CD4-positive, alpha-beta T cell treated with Interleukin-17A for 1 hour (primary cell): ENCODE measurements around the gene FAM114A1.
"Not testable (repeated sequence)": the region's sequence is repeated elsewhere in the genome, so short reads cannot be mapped to it uniquely, and the experiment has no call there.

Source experiments
- DNase-seq: peaks from one replicate; pipeline ENCODE4 v3.0.0-alpha.2; 2020

Gene FAM114A1

DNA sequence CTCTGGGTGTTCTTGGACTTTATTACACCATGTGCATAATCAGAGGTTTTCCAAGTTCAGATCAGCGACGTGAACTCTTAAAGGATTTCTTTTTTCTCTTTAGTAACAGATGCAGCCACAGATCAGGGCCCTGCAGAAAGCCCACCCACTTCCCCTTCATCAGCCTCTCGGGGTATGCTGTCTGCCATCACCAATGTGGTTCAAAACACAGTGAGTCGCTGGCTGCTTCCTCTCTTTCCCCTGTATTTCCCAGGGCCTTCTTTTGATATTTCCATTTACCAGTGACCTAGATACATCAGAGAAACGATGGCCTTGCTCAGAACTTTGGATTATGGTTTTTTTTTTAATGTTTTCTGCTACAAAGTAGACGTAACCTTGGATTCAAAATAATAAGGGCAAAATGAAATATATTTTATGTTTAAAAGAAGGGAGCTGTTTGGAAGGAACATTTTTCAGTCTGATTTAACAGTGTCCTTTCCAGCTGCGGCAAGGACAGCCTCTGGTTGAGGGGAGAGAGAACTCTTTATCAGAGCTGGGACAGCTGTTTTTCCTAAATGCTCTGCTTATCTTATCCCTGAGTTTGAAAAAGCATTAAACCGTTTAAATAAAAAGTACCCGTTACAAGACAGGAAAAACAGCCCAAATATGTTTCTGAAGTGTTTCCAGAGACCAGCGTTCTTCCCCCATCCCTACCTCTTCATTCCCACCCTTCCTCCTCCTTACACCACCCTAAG is 38.2 kb downstream of the FAM114A1 start:
- no peak for DNase-seq

DNA sequence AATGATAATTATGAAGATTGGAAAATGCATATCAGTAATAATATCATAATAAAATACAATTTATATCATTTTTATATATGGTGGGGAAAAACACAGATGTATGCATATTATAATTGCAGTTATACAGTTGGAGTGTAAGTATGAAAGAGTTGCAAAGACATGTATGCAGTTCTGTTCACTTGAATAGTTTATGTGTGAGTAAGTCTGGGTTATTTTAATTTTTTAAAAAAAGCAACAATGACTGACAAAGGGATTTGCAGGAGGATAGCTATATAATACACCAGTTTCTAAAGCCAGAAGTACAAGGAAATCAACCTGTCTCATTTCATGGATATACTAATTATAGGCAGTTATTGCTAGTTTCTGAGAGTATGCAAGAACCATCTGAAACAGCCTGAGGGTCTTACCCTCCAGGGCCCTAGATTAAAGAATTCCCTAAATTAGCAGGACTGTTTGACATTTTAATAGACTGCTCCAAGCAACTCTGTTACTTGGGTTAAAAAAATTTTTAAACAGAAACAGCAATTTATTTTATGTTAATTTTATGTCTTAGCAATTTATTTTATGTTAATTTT is 40.2 kb downstream of the FAM114A1 start:
- DNase-seq, result no peak

DNA sequence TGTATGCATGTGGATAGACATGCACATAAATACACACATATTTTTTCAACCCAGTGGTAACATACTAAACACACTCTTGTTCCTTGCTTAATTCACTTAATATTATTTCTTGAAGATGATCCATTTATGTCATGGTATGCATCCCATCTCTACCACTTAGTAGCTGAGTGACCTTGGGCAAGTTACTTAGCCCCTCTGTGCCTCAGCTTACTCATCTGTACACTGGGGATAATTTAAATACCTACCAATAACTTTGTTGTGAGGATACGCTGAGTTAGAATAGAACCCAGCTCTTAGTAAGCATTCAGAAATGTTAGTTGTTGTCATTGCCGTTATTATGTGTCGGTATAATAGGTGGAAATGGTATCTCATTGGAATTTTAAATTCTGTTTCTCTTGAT is 41.4 kb downstream of the FAM114A1 start:
- DNase-seq, result no peak

DNA sequence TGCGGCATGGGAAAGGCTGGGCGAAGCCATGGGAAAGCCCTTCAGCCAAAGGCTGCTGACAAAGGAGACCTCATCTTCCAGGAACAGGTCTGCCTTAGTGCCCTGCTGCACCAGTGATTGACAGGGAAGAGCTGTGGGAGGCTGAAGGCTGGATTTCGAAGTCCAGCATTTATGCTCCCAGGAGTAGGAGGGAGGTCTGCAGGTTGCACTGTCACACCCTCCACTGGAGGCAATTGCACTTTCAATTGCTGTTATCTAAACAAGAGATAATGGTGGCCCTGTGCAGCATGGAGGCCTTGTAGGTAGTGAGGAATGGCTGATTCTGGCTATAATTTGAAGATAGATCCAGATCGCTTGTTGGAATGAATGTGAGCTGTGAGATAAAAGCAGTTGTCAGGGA is 43.7 kb downstream of the FAM114A1 start:
- no peak for DNase-seq

DNA sequence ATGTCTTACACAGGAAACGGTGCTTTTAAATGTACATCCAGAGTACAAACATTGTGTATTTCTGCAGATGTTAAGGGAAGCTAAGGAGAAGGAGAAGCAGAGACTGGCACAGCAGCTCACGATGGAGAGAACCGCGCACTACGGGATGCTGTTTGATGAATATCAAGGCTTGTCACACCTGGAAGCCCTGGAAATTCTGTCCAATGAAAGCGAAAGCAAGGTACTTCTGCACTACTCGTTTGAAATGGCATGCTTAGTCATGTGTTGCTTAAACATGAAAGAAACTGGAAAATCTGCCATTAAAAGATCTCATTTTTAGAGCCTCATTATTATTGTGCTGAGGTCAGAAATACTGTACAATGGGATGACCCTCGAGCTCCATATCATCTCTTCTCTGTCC is 47.2 kb downstream of the FAM114A1 start:
- DNase-seq, result peak; percentile 4

DNA sequence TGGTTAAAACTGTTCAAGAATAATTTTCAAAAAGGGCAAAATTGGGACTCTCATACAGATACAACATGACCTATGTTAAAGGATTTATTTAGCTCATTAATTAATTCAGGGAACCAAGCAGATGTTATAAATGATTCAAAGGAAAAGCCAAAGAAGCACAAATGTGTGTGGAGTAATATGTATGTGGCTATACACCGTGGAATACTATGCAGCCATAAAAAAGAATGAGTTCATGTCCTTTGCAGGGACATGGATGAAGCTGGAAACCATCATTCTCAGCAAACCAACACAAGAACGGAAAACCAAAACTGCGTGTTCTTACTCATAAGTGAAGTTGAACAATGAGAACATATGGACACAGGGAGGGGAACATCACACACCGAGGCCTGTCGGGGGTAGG is 48.7 kb downstream of the FAM114A1 start:
- DNase-seq, result not testable (repeated sequence)

DNA sequence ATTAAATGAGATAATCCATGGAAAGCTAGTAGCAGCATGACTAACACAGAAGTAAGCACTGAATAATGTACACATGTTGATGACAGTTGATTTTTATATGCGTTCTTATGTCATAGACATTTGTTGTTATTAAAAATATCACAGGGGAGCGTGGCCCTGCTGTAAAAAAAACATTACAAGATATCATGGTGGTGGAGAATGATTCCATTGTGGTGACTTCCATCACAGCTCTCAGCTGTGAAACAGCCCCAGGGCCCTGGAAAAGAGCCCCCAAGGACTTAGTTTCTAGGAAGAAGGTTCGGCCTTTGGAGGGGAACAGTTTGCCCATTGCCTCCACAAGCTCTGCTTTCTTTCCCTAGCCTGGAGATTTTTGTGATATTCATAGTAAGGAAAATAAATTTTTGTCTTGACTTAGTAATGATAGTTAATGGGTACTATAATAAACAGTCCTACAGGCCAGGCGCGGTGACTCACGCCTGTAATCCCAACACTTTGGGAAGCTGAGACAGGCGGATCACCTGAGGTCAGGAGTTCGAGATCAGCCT is 49.9 kb downstream of the FAM114A1 start:
- DNase-seq, result no peak

DNA sequence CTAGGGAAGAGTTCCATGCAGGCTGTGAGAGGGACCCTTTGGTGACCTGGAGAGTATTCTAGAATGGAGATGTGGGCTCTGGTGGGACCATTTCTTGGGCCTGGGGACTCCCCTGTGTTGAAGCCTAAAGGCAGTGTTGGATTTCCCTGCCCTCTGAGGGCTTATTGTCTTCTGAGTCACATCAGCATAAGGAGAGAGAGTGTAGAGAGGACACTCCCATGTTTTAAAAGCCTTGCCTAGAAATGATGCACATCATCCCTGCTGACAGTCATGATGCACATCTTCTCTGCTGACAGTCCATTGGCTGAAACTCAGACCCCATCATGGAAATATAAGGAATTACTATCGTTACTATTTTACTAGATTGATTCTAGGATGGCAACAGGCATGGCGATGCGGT is 51.9 kb downstream of the FAM114A1 start:
- no peak for DNase-seq

DNA sequence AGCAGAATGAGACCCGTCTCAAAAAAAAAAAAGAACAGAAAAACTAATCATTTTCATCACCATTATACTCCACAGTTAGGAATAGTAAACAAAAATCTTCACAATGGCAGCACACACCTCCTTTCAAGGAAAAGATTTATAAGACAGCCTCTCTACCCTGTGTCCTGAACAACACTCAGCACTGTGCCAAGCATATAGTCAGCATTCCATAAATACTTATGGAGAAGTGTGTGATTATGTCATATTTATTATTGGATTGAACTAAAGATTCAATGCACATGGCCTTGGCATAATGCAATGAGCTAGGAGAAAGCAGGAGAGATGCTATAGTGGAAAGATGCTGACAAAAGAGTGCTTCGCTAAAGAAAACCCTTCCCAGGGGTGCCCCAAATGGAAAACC is 52.6 kb downstream of the FAM114A1 start:
- DNase-seq, result no peak

DNA sequence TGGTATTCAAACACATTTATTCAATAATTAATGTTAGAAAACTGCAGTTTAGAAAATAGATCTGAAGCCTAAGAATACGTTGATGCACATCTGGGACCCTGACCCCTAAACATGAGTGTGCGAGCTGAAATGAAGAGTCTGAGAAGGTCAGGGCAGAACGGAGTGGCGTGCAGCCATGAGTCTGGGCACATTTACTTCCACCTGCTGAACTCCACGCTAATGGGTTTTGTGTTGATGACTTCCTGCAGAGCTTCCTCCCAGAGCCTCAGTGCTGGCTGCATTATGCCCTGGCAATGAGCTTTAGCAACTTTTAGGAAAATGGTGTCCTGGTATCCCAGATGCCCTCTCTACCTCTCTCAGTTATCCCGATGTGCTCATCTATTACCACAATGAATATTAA is 53.1 kb downstream of the FAM114A1 start:
- no peak for DNase-seq

DNA sequence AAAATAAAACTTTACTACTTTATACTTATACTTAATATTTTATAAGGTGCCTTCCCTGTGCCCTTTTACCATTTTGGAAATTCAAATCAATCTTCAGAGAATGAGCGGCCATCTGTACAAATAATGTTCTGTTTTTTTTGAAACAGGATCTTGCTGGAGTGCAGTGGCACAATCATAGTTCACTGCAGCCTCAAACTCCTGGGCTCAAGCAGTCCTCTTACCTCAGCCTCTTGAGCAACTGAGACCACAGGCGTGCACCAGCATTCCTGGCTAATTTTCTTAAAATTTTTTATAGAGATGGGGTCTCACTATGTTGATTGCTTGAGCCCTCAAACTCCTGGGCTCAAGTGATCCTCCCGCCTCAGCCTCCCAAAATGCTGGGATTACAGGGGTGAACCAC is 53.5 kb downstream of the FAM114A1 start:
- no peak for DNase-seq

DNA sequence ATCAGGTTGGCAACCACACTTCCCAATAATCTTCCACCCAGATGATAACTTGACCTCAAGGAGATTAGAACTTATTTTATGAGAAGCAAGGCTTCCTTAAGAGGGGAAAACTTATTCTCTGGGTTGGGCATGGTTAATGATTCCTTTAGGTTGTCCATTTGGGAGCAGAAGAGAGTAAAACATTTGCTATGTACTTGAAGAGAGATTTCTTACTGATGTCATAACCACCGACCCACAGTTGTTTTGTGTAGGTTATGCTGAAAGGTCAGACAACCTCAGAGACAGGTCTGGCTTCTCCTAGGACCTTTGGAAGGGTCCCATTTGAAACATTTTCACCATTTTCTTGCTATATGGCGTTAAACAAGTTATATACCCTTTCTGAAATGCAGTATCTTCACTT is 56.1 kb downstream of the FAM114A1 start:
- no peak for DNase-seq

DNA sequence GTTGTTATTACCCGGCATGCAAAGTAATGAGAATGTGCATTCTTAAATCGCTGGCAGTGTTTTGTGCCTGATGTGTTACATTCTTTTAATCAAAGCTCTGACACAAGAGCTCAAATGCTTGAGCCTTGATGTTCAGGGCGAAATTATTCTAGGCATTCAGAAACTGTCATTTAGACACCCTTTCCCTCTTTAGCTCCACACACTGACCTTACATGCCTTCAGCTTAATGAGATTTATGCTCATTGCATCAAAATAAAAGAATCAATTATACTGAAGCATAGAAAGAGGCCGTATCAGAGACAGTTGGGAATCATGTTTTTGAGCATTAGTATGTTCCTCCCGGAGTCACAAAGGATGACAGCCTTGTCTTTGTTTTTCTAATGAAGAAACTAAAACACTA is 56.7 kb downstream of the FAM114A1 start:
- DNase-seq, result no peak

DNA sequence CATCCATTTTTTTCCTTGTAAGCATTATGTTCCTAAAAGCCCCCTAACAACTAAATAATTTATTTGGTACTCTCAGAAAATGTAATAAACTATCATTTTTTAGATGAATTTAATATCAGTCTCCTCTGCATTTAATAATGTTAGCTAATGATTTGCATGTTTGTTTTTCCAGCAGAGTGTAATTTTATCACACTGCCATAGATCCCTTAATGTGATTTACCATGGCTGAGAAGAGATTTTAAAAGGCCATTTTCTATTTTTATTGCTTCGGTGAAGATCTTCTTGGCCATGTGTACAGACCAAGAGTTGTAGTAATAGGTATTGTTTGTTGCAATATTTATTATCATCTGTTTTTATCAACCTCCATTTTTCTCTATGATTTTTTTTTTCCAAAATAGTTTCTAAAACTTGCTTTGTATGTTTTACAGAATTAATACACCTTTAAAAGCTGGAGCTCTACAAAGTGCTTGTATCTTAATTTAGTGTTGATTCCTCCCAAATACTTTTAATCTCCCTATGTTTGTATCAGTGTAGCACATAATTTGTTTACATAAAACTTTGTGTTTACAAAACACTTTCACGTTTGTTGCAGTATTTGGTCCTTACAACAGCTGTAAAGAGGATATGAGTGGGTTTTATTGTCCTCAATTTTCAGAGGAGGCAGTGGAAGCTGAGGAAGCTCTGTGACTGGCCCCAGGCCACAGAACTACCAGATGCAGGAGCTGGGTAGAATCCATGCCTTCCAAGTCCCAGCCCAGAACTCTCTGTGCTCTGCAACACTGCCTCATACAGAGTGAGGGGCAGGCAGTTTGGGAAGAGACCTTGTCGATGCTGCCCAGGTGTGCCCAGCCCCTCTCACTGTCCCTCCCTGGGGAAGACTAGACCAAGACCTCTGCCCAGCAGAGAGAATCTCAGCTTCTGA is 58.1 kb downstream of the FAM114A1 start:
- DNase-seq, result no peak

DNA sequence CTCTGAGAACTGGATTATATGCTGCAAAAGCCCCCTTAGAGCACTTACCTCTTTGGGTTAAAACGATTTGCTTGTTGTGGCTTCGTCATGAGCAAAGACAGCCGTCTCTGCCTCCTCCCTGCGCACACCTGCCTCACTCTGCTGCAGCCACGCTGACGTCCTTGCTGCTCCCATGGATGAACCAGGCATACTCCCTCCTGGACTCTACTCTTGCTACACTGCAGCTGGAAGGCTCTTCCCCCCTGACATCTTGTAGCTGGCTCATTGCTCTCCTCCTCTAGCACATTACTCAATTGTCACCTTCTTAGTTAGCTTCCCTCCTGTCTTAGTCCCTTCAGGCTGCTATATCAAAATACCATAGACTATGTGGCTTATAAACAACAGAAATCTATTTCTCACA is 59.3 kb downstream of the FAM114A1 start:
- no peak for DNase-seq

DNA sequence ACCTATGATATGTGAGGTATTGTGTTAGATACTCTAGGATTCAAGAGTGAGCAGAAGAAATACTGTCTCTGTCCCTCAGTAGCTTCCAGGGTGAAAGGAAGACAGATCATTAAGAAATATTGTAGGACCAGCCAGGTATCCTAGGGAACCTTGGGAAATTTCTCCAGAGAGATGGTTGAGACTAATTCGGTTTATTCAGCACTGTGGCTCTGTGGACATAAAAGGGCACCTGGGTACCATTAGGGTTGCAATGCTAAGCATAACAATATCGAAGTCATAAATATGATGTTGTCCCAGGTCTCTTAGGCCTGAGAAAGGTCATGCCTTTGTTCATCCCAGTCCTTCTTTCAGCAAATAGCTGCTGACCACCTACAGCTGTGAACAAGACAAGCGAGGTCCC is 61.0 kb downstream of the FAM114A1 start:
- no peak for DNase-seq

DNA sequence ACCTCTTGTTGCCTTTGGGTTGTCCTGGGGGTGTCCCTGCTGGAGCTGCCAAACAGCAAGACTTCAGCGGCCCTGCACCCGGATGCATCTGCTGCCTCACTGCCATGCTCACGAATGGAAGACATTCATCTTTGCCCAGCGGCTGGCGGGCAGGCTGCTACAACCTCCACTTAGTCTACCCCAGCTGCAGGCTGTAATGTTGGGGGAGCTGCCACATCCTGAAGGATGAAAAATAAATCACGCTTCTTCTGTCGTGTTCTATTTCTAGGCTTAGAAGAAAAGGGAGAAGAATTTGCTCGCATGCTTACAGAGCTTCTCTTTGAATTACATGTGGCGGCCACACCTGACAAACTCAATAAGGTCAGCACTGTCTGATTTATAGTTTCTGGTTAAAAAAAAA is 61.4 kb downstream of the FAM114A1 start:
- no peak for DNase-seq

DNA sequence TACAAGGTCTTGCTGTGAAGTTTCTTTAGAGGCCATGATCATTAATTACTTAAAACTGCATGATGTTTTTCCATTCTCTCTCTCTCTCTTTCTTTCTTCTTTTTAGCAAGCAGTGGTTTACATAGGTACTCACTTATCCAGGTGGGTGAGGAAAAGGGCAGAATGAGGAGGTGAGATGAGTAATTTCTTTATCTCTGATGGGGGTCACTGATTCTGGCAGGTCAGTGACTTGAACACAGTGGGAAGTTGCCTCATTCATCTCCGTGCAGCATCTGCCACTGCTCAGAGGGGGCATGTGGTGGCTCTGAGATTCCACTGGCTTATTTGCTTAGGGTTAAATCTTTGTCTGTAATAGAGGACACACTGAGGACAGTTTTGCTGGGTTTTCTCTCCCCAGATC is 62.6 kb downstream of the FAM114A1 start:
- DNase-seq, result no peak

DNA sequence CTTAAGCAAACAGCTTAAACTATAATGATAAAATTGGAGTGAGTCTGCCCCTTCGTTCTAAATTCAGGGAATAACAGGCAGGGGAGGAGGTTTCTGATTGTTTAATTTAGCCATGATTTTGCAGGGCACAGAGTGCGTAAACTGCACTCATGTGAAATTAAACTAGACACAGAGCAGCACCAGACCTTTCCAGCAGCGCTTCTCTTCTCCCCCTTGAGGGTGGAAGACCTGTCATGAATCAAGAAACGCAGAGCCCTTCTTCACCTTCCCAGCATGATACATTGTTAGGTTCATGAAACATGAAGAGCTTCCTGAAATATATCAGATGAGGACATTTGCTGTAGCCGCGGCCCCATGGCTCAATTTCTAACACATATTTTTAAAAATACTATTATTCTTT is 63.1 kb downstream of the FAM114A1 start:
- no peak for DNase-seq

DNA sequence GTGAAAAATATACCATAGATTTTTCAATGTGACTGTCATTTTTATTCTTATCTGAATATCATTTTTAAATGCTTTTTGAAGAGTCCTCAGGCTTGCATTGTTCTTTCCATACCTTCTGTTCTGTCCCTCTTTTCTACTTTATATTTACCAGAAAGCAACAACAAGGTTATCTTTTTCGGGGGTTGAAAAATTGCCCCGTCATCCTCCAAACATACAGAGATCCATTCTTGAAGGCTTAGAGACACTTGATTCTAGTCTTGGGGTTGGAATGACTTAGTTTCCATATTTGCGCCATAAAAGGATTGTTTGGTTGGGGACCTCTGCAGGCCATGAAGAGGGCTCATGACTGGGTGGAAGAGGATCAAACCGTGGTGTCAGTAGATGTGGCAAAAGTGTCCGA is 63.5 kb downstream of the FAM114A1 start:
- DNase-seq, result no peak

DNA sequence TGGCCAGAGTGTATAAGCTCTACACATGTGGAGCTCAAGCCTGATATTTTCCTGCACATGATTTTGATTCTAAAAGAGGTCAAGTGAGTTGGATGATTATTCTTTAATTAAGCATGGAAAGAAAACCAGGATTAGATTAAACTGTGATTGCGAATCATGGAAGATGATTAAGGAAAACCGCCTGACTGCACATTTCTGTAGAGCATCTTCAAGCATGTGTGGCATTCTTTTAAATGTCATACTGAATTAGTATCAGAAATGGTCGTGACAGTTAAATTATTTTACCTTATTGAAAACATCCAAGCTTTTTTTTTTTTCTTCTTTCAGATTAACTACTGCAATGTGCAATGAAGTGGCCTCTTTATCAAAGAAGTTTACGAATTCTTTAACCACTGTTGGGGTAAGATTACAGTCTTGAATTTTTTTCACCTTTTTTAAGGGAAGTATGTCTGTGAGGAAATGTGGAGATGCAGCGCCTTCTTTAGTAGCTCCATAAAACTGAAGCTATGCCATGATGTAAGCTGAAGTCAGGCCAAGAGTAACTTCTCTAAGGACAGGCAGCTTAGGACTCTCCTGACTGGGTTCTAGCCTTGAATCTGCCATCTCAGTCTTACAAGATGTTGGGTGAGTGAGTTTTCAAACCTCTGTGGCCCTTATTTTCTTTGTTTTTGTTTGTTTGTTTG is 67.9 kb downstream of the FAM114A1 start:
- no peak for DNase-seq

DNA sequence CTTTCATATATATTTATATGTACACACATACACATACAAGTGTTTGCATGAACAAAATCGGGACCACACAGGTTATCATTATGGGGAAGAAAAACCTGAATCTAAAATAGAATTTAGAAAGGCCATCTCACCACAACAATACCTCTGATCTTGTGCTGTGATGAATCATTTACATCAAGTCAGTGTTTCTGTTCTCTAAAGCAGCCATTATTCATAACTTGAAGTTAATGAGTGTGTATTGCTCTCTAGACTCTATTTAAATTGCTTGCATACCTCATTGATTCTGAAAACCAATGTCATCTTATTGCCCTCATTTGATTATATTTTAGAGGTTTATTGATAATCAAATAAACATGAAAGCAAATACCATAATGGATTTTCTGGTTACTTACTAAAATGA is 71.6 kb downstream of the FAM114A1 start:
- no peak for DNase-seq

DNA sequence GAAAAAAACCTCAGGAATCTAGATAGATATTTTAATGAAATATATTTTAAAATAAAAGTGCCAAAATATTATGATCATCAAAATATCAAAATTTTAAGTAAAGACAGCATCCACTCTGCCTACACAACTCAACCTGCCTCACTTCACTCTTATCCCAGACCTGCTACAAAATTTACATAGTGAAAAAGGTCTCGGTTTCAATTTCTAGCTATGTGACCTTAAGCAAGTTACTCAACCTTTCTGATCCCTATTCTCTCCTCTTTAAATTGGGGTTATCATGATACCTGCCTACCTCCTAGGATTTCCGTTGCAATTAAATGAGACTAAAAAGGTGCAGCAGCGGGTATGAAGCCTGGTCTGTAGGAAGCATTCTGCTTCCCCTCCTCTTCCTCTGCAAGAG is 72.9 kb downstream of the FAM114A1 start:
- DNase-seq, result no peak
